Posterior cingulate gyrus (tissue), 11 donors: ENCODE measurements around the gene ALG5.

Experiments
- DNase-seq, 10 donors: peaks; one replicate each; pipeline versions ENCODE4 v3.0.0 to v3.0.0-alpha.2; 2020 to 2021; ENCODE audit warnings: mixed read lengths in 3 of 10
- intact Hi-C: fragments of 100-400 bp; cut with DNase I; formaldehyde crosslinking; loops from one replicate; pipeline ENCODE4 v1.15.1; 2023

ALG5 gene

DNA sequence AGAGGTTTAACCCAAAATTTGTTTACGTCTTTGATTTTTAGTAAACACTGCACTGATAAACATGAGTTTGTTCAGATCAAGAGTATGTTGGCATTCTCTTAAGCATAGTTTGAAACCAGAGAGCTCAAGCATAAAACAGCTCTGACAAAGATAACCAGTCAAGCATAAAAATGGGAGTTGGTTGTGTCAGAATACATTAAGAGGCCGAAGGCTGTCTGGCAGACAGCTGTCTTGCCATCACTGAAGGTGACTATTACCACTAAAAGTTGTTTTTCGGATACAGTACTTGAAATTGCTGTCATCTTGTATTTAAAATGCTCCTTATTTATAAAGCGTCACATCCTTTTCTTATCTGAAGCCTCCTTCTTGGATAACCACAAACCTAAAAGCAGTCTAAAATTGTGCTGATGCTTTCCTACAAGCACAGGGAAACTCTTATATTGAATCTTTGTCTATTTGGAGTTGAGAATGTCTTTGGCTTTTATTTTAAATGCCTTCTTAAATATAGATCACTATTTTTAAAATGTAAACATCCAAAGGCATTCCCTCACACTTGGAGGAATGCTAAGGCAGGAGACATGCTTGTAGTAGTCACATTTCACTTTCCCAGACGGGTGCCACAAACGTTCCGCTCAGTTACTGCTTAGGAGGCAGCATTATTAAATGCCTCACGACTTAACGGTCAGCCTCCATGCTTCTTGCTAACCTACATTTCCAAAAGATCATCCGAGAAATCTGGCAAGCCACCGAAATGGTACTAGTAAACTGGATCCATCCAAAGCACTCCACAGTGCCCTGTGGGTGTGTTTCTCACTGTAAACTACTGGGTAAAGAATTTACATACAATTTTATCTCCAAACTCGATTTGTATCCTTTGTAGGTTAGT is 80.7 kb downstream of the ALG5 start:
- no peak for DNase-seq

DNA sequence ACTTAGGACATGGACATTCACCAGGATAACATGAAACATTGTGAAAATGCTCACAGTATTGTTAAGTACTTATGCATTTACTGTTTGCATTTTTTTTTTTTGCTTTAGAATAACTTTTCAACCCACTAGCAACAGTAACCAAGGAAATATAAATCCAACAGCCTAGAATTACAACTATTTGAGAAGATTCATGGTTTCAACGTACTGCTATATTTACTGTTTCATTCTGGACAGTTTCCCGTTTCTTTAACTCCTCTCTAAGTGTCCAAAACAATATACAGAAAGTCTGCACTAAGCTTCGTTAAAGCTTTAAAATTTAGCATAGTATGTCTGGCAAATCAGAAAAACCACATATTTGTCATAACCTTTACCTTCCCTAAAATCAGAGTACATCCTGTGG is 81.8 kb downstream of the ALG5 start:
- intact Hi-C loops = loop anchor here (10.0 kb wide), 1 partner anchor 77 kb away; the partner anchor contains the start of gene ALG5
- DNase-seq = no peak

More for the DNA sequence above, 80.7 kb downstream of the ALG5 start:
- intact Hi-C loops = loop anchor here (10.0 kb wide), 1 partner anchor 76 kb away; the partner anchor contains the start of gene ALG5

DNA sequence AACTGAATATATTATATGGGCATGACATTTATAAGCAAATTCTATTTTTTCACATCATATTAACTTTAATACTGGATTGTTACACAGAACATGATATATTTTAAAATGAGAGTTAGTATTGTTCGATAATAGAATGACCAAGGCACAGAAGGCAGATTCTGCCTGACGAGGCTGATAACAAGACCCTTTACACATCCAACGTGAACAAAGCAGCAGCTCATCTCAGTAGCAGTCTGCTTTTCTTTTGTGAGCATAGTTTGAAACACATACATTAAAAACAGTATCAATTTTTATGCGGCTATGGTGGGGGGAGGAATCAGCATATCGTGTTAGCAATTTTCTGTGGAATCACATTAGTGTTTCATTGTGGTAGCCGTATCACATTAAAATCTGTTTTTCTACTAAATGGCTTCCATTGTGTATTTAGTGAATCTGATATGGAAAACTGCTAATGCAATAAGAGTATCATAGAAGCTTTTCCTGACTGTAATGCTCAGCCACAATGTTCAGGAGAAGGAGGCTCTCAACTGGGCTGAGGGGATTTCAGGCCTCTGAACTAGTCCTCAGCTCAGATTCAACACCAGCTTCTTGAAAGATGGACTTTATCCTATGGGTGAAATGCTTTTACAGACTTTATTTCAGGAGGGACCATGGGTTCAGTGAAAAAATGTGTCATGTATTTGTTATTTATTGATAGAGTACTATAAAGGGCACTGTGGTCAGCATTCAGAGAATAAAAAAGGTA is 83.1 kb downstream of the ALG5 start:
- intact Hi-C loops = loop anchor here (10.0 kb wide), 1 partner anchor 79 kb away; the partner anchor contains the start of gene ALG5
- DNase-seq = no peak

DNA sequence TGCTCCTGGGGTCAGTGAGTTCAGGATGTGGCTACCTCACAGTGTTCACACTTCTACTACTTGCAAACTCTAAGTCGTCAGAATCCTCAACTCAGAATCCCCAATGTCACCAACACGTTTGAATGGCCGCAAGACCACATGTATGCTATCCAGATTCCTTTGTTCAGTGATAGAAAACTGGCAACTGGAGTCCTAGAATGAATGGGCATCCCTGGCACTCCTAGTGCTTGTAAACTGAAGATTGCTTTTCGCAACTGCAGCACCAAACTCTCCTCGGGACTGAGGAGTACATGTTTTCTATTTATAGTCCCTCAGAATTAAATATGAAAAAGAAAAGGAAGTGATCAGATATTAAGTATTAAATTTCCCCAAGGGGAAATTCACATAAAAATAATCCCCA is 84.0 kb downstream of the ALG5 start:
- DNase-seq = no peak
- intact Hi-C loops = loop anchor here (10.0 kb wide), 1 partner anchor 80 kb away; the partner anchor contains the start of gene ALG5

DNA sequence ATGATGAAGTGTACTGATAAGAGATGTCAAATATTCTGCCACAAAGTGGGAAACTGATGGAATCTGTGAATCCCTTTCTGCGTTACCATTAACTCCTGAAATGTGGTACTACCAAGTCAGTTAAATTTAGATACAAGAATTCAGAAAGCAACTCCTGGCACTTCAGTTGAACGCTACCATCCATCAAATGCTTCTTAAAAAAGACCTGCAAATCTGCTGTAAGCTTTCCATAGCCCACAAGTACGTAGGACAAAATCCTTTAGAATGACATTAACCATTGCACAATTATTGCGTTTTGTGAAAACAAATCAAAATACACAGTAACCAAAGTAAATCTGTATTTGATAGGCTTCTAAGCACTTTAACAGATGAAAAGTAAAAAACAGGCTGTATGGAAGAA is 84.5 kb downstream of the ALG5 start:
- DNase-seq = no peak
- intact Hi-C loops = loop anchor here (10.0 kb wide), 1 partner anchor 80 kb away; the partner anchor contains the start of gene ALG5

DNA sequence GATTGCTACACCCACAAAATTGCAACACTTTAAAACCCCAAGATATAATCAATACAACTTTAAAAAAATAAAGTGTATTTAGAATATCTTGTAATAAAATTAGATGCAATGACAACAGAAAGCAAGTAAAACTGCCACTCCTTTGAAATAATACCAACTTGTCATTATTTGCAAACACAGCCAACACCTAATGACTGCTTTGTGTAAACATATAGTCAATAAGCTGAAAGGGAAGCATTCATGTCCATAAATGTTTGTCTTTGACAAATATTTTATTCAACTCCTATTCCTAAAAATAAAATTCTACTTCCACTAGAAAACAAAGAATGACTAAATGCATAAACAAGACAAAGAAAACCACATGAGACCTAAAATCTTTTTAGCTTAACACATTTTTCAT is 85.7 kb downstream of the ALG5 start:
- intact Hi-C loops = loop anchor here (10.0 kb wide), 1 partner anchor 81 kb away; the partner anchor contains the start of gene ALG5

DNA sequence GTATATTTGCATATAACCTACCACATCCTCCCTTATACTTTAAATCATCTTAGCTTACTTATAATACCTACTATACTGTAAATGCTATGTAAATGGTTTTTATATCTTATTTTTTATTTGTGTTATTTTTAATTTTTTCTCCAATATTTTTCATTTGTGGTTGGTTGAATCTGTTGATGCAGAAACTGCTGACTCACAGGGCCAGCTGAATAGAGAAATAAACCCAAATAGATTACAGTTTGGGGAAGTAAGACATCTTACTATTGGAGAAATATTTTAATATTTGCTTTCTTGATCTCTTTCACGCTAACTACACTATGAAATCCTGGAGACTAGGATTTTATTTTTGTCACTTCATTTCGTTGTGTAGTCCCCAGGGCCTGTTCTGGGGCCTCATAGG is 86.2 kb downstream of the ALG5 start:
- intact Hi-C loops = loop anchor here (10.0 kb wide), 1 partner anchor 82 kb away; the partner anchor contains the start of gene ALG5
- no peak for DNase-seq

More for the DNA sequence above, 85.7 kb downstream of the ALG5 start:
- DNase-seq = no peak

DNA sequence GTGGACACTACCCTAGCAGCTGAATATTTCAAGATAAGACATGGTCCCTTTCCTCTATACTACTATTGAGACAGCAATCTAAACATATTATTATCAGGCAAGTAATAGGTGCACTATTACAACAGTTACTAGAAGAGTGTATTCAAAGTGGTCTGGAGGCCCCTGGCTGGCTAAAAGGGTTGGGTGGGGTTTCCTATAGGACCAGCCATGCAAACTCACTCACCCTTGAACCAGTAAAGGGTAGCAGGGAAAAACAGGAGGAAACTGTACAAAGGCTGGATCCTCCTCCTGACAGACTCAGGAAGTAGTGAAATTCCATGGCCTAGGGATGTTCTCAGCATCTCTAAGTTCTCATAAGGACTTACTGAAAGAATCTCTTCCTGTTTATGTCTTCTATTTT is 86.8 kb downstream of the ALG5 start:
- intact Hi-C loops = loop anchor here (10.0 kb wide), 1 partner anchor 82 kb away; the partner anchor contains the start of gene ALG5
- DNase-seq = no peak

DNA sequence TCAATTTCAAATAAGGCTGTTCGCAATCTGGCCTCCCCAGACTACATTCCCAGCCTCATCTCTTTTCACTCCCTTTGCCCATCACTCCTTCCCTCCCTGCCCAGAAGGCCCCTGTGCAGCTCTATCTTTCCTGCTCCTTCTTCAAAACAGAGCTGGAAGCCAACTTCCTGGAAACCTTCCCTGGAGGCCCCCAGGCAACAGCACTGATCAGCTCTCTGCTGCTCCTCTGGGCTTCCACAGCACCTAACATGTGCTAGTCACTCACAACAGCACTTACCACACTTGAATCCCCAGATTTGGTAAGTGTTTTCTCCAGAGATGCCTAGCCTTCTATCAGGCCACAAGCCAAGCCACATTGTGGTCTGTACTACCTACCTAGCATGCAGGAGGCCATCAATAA is 88.6 kb downstream of the ALG5 start:
- no peak for DNase-seq
- intact Hi-C loops = loop anchor here (10.0 kb wide), 1 partner anchor 84 kb away; the partner anchor contains the start of gene ALG5

DNA sequence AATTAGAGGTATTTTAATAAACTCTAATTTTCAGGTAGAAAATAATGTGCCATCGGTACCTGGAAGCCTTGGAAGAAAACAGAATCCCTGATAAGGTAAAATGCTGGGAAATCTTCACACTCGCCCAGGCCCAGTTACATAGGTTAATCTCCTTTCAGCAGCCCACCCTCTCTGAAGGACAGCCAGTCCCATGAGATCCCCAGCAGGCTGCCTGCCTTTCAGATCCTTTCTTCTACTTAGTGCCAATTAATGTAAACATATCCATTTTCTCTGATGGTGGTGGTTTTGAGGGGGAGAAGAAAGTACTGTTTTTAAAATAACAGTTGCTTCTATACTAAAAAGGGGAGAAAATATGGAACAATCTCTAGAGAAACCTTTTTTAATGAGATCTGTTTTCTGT is 91.3 kb downstream of the ALG5 start:
- no peak for DNase-seq
- intact Hi-C loops = no loop called here

DNA sequence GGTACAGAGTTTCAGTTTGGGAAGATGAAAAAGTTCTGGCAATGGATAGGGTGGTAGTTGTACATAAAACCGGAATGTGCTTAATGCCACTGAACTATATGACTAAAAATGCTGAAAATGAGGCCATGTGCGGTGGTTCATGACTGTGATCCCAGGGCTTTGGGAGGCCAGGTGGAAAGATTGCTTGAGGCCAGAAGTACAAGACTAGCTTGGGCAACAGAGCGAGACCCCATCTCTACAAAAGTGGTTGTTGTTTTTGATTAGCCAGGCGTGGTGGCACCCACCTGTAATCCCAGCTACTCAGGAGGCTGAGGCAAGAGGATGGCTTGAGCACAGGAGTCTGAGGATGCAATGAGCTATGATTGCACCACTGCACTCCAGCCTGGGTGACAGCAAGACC is 91.9 kb downstream of the ALG5 start:
- intact Hi-C loops = no loop called here
- no peak for DNase-seq

DNA sequence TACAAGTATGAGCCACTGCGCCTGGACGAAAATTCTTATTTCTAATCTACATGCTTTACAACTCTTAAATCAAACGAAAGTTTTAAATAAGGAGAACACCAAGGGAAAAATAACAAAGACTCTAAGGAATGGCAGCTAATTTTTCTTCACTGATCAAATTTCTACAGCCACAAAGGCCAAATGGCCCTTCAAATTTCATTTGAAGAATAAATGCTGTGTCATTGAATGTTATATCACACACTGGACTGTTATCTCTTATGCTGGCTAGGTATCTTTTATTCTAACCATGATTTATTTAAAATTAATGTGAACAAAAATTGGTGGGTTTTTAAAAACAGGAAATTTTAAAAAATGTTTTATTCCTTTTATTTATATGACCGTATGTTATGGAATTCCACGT is 93.2 kb downstream of the ALG5 start:
- no peak for DNase-seq
- intact Hi-C loops = no loop called here

DNA sequence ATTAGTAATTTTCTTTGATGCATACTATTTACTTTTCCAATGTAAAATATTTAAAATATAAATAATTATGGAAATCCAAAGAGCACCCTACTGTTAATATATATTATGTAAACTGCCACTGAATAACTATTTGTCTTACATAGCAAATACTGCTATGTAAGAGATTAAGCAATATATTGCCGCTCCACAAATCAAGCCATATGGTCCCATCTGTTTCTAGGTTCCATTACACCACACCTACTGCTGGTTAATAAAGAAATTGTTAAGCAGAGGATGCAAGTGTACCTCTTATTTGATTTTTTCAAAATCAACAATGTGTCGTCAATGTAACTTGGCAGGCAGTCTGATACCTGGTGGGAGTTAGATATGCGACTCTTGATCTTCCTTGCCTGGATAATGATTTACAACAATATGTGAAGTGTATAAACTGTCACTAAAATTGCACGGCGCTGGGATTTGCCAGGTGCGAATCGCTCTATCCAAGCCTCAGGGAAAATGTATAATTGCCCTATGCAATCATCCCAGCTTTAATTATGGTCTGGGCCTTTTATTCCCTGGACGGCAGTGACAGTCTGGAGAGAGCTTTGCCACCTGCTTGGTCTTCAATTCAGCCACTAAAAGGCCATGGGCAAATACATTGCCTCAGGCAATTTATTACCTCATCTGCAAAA is 95.1 kb downstream of the ALG5 start:
- intact Hi-C loops = no loop called here
- DNase-seq = no peak
